Hindlimb muscle (tissue), 1 donor: ENCODE results near the gene RAB8A. TPM values are rescaled to one million over a fixed set of nuclear protein-coding genes. Genes with fewer than 3 reads are reported as not detected.
"Not testable (repeated sequence)": the region's sequence is repeated elsewhere in the genome, so short reads cannot be mapped to it uniquely, and the experiment has no call there.

Experiments
- DNase-seq: peaks from one replicate; pipeline ENCODE4 v3.0.0-alpha.2; 2013
- polyA plus RNA-seq: library from polyadenylated mRNA; unstranded; fragments of 120-200 nt; gene quantifications from one replicate; pipeline ENCODE4 v1.2.1, GENCODE V29; 2013; ENCODE audit not compliant: insufficient read length

Gene RAB8A
- polyA plus RNA-seq, 1 donor: 32.6 TPM

DNA sequence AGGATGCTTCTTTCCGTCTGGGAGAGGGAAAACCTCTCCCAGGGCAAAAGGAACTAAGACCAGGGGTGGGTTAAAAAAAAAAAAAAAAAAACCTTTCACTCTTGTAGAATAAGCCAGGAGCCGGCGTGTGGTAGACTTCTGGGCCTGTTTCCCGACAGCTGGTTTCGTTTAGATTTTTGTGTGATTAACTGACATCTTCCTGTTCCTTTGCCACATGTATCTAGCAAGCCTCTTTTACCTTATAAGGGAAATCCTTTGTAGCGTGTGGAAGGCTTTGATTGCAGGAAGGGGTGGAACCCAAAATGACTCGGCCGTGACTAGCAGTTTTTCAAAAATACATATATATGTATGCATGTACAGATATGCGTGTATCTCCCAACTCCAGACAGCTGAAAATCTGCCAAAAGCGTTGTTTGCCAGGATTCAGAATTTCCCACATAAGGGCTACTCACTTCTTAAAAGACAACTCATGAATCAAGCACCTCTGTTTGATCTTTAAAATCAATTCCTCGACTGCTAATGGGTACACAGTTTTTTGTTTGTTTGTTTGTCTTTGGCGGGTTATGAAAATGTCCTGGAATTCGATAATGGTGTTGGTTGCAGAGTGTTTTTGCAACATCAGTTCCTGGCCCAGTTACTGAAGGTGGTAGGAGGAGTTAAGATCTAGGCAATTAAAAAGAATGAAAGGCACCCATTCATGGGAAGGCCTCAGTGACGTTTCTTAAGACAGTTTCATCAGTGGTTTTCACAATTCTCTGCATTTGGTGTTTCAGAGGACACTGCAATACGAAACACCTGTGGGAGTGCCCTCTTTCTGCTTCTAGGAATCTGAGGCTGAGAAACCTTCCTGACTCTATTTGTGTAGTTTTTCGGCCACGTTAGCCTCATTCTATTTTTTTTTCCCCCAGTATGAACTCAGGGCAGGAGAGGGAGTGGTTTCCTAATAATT lies 32.7 kb upstream of the RAB8A start:
- DNase-seq: peak; percentile 91

DNA sequence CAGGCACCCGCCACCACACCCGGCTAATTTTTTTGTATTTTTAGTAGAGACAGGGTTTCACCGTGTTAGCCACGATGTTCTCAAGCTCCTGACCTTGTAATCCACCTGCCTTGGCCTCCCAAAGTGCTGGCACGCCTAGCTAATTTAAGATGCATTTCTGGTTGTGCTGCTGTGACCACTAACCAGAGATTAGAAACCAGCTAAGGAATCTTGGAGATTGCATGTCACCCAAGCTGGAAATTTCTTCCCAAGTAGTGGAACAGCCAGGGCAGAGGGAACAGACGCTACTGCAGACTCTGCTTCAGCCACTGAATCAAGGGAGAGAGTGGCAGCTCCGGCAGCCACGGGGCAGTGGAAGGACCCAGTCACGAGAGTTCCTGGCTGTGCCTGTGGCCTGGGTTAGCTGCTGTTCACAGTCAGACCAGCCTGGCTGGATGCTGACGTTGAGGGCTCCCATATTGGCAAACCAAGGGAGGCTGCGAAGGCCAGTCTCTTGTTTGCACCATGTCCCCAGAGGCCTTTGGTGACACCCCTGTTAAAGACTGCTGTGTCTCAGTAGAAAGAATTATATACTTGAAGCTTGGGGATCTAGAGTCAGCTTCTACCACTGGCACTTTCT lies 27.5 kb upstream of the RAB8A start:
- DNase-seq: no peak

DNA sequence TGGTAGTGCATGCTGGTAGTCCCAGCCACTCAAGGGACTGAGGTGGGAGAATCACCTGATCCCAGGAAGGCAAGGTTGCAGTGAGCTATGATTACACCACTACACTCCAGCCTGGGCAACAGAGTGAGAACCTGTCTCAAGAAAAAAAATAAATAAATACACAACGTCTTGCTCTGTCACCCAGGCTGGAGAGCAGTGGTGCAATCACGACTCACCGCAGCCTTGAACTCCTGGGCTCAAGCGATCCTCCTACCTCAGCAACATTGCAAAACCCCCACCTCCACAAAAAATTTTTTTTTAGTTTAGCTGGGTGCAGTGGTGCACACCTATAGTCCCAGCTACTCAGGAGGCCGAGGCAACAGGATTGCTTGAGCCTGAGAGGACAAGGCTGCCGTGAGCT lies 26.6 kb upstream of the RAB8A start:
- DNase-seq: no peak

- DNase-seq: not testable (repeated sequence)
Observed at GRCh38 chr19:16087404-16087803, 24.3 kb upstream of the RAB8A start.

DNA sequence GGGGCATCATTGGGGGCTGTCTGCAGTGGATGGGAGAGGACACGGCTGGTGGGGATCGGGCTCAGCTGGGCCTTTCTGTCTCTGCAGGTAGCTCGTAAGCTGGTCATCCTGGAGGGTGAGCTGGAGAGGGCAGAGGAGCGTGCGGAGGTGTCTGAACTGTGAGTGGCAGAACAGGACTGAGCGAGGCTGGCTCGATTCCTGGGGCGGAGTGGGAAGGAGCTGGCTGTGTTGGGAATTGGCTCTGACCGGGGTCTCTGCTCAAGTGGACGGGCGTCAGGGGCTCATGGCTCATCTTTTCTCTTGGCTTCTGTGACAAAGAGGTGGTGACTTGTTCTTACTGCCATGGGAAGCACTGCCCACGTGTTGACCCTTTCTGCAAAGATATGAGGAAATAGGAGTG lies 23.7 kb upstream of the RAB8A start:
- DNase-seq: no peak

- no peak for DNase-seq
Observed at GRCh38 chr19:16088351-16089009, 23.2 kb upstream of the RAB8A start.

DNA sequence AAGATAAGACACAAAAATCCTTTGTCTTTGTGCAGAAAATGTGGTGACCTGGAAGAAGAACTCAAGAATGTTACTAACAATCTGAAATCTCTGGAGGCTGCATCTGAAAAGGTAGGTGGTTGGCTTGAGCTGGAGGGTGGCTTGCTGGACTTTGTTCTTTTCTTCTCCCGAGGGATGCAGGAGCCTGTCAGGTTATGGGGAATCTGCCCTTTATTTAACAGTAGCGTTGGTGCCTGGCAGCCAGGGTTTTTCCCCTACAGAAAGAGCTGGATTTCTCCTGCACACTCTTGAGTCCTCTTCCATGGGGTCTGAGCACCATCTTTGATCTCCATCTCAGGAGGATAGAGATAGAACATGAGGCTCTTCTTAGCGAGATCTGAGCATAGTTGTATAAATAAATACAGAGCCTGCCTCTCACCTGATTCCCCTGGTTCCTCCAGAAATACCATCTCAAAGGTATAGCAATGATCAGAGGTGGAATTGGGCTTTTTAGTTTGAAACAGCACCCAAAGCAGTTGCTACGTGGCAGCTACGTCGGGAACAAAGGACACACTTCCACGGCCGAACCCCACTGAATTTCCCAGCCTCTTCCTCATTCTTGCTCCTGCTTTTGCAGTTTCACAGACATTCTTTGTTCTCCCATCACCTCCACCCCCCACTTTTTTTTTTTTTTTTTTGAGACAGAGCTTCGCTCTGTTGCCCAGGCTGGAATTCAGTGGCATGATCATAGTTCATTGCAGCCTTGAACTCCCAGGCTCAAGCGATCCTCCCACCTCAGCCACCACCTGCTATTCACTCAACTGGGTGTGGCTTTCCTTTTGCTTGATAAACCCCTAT lies 22.5 kb upstream of the RAB8A start:
- DNase-seq: no peak

DNA sequence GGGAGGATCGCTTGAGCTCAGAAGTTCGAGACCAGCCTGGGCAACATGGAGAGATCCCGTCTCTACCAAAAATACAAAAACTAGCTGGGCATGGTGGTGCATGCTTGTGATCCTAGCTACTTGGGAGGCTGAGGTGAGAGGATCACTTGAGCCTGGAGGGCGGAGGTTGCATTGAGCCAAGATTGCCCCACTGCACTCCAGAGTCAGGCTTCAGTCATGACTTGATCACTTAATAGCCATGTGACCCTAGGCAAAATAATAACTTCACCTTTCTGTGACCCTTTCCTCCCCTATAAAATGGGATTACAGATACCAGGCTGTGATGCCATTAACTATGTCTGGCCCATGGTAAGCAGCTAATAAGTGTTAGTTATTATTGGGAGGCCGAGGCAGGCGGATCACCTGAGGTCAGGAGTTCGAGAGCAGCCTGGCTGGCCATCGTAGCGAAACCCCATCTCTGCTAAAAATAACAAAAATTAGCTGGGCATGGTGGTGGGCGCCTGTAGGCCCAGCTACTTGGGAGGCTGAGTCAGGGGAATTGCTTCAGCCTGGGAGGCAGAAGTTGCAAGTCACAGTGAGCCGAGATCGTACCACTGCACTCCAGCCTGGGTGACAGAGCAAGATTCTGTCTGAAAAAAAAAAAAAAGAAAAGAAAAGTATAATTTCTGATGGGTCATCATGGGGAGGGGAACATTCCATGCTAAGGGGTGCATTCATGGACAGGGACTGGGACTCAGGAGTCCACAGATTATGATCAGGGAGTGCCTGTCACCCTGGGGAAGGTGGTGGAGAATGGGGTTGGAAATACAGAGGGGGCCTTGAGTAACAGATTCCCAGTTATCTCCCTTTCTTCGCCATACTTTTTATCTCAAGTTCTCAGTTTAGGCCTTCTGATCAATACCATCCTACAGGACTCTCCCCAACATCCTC lies 19.9 kb upstream of the RAB8A start:
- no peak for DNase-seq

- DNase-seq: no peak
Observed at GRCh38 chr19:16094360-16095070, 17.2 kb upstream of the RAB8A start.

DNA sequence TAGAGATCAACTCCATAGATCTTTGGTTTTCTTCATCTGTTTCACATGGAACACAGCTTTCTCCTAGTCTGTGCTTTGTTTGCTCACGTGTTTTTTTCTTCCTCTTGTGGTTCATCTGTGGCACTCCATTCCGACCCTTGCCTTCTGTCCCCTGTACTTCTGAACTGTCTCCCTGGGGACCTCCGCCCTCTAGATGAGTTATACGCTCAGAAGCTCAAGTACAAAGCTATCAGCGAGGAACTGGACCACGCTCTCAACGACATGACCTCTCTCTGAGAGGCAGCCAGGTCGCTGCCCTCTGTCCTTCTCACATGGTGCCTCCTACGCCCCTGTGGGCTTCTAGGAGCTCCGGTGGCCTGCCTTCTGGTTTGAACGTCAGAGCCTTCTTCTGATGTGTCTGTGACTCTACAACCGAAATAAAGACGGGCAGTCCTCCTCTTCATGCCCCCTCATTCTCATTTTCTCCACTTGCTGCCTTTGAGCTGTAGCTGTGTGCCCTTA lies 16.6 kb upstream of the RAB8A start:
- DNase-seq: no peak

GRCh38 chr19:16096280-16096855 lies 15.3 kb upstream of the RAB8A start:
- no peak for DNase-seq

DNA sequence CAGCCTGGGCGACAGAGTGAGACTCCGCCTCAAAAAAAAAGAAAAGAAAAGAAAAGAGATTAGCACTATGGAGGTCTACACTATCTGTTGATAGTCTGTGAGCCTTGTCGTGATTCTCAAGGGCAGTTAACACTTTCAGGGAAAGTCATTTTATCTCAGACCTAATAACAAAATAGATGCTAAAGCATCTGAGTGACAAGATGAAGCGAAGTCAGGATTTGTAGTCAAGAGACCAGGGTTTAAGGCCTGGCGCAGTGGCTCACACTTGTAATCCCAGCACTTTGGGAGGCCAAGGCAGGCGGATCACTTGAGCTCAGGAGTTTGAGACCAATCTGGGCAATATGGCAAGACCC lies 13.3 kb upstream of the RAB8A start:
- DNase-seq: no peak

GRCh38 chr19:16098821-16099220 lies 12.9 kb upstream of the RAB8A start:
- no peak for DNase-seq

DNA sequence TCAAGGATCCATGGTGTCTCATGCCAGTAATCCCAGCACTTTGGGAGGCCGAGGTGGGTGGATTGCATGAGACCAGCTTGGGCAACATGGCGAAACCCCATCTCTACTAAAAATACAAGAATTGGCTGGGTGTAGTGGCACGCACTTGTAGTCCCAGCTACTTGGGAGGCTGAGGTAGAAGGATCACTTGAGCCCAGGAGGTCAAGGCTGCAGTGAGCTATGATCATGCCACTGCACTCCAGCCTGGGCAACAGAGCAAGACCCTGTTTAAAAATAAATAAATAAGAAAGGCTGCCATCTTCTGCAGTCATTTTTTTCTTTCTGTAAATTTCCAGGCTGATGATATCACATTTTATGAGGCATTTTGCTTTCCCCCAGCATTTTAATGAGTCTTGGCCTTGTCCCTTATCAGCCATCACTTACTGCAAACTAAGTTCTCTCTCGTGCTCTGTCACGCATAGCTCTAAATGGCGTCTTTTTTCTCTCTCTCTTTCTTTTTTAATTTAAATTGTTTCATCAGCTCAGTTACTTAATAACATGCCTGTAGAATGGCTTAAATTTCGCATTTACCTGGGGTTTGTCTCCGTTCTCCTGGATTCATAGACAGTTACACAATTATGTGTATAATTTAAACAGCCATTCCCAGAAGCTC lies 12.2 kb upstream of the RAB8A start:
- DNase-seq: not testable (repeated sequence)

DNA sequence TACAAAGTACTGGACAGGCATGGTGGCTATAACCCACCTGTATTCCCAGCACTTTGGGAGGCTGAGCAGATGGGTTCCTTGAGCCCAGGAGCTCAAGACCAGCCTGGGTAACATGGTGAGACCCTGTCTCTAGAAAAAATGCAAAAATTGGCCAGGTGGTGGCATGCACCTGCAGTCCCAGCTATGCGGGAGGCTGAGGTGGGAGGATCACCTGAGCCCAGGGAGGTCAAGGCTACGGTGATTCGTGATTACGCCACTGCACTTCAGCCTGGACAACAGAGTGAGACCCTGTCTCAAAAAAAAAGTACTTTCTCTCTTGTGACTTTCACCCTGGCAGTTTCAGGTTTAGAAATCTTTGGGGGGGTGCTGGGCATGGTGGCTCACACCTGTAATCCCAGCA lies 11.2 kb upstream of the RAB8A start:
- no peak for DNase-seq

DNA sequence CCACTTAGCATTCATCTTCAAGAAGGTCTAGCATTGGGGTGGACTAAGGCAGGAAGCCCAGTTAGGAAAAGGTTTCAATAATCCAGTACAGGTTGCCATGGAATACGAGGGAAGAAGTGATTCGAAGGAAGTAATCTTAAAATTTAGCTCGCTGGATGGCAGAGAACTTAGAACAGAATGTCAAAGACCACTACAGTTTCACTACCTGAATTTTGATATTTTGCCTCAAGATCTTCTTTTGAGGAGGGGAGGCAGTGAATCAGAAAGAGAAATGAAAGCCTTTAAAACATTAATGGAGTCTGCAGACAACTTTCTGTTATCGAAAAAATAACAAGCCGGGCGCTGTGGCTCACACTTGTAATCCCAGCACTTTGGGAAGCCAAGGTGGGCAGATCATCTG lies 7.0 kb upstream of the RAB8A start:
- no peak for DNase-seq

- DNase-seq: no peak
Observed at GRCh38 chr19:16106121-16106520, 5.6 kb upstream of the RAB8A start.

DNA sequence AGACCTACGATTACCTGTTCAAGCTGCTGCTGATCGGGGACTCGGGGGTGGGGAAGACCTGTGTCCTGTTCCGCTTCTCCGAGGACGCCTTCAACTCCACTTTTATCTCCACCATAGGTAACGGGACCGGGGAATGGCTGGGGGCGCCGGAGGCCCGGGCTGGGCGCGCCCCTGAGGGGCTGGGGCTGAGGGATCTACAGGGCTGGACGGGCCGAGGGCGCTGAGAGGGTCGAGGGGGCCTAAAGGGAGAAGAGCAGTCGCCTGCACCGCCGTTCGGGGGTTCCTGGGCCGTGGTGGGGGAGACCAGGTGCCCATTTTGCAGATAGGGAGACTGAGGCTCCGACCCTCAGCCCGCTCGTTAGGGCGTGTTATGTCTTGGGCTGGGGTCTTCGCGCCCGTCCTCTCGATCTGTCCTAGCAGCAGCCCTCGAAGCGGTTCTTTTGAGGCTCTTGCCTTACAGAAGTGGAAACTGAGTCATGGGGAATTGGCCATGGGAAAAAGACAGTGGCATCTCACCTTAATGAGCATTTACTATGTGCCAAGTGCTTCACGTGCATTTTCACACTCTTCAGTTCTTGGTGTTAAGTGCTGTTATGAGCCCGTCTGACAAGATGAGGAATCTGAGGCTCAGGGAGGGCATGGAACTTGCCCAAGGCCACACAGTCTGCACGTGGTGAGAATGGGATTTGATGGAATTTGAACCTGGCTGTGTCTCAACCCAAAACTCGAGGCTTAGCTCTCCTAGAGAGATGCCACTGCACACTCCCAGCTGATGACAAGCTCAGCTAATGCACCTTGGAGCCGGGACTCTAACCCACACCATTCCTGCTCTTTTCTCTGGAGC lies 442 bp downstream of the RAB8A start:
- no peak for DNase-seq

GRCh38 chr19:16112778-16113177 lies 1.1 kb downstream of the RAB8A start:
- no peak for DNase-seq
